Peyer's patch (tissue), 4 donors: Measurements from ENCODE around the gene DNAH17. TPM values are rescaled to one million over a fixed set of nuclear protein-coding genes. Genes with fewer than 3 reads are reported as not detected.

ENCODE experiments used
- DNase-seq, 3 donors: peaks; one replicate each; pipeline ENCODE4 v3.0.0-alpha.2; 2017 to 2019
- H3K27ac ChIP-seq, 4 donors: fragments of 200-600 bp; sonication (generic); one replicate each; pipeline ENCODE4 v1.5.1; 2016 to 2019
- H3K27me3 ChIP-seq, 2 donors: fragments of 200-600 bp; sonication (generic); one replicate each; pipeline ENCODE4 v1.5.1; 2019
- H3K36me3 ChIP-seq, 3 donors: fragments of 200-600 bp; sonication (generic); one replicate each; pipeline ENCODE4 v1.5.1; 2016 to 2019
- H3K4me1 ChIP-seq, 4 donors: fragments of 200-600 bp; sonication (generic); one replicate each; pipeline ENCODE4 v1.5.1; 2016 to 2019
- H3K4me3 ChIP-seq, 4 donors: fragments of 200-600 bp; sonication (generic); 1 replicate in 3 of 4; 2 replicates in 1 of 4; pipeline ENCODE4 v1.5.1; 2016 to 2019; ENCODE audit warnings: mild to moderate bottlenecking in 1 of 4
- H3K9me3 ChIP-seq, 4 donors: fragments of 200-600 bp; sonication (generic); one replicate each; pipeline ENCODE4 v1.5.1; 2016 to 2019; ENCODE audit warnings: mild to moderate bottlenecking in 1 of 4
- CTCF ChIP-seq, 6 experiments: fragments of 450-650 bp in 4 of 6; fragments of 200-600 bp in 2 of 6; sonication (generic) in 1 of 6; IDR thresholded peaks; one replicate each; pipeline ENCODE4 v1.5.1; 2017 to 2019; ENCODE audit warnings: antibody characterized with exemption in 6 of 6, mild to moderate bottlenecking in 3 of 6, moderate library complexity in 1 of 6
- POLR2A ChIP-seq, 2 donors: fragments of 450-650 bp; IDR thresholded peaks; one replicate each; pipeline ENCODE4 v1.5.1; 2017; ENCODE audit warnings: antibody characterized with exemption in 2 of 2, mild to moderate bottlenecking in 2 of 2, moderate library complexity in 2 of 2
- total RNA-seq, 4 donors: library from RNA; depleted of rRNA; stranded (reverse); fragments of >200 nt; gene quantifications; one replicate each; pipeline ENCODE4 v1.1.0, GENCODE V29; 2016

DNAH17 gene
- total RNA-seq, 4 donors from 2014 or later: under 0.01 to 0.67 TPM; not detected in 2

GRCh38 chr17:78550464-78550863 lies 26.7 kb downstream of the DNAH17 start:
- no peak for DNase-seq

GRCh38 chr17:78548725-78549124 lies 28.5 kb downstream of the DNAH17 start:
- no peak overlapping the region for H3K4me3 ChIP-seq
- no peak for DNase-seq
- TF ChIP-seq POLR2A (IDR thresholded peaks at IDR 0.05): no peak
- no peak for TF ChIP-seq CTCF (IDR thresholded peaks at IDR 0.05)
- no peak overlapping the region for H3K27ac ChIP-seq
- no peaks in the 10 kb centered on the region for H3K9me3 ChIP-seq
- no peaks in the 10 kb centered on the region for H3K27me3 ChIP-seq
- H3K36me3 ChIP-seq: no peaks in the 10 kb centered on the region
- no peaks in the 10 kb centered on the region for H3K4me1 ChIP-seq

More at GRCh38 chr17:78550464-78550863, 26.7 kb downstream of the DNAH17 start:
- H3K4me3 ChIP-seq: no peak overlapping the region
- H3K4me1 ChIP-seq: no peaks in the 10 kb centered on the region
- no peaks in the 10 kb centered on the region for H3K9me3 ChIP-seq
- no peaks in the 10 kb centered on the region for H3K27me3 ChIP-seq
- no peaks in the 10 kb centered on the region for H3K36me3 ChIP-seq
- TF ChIP-seq POLR2A (IDR thresholded peaks at IDR 0.05) (no peak), CTCF (IDR thresholded peaks at IDR 0.05) (no peak)
- H3K27ac ChIP-seq: no peak overlapping the region

GRCh38 chr17:78547035-78547434 lies 30.2 kb downstream of the DNAH17 start:
- Histone ChIP-seq H3K4me3 (no peak overlapping the region), H3K4me1 (no peaks in the 10 kb centered on the region), H3K36me3 (no peaks in the 10 kb centered on the region), H3K27me3 (no peaks in the 10 kb centered on the region), H3K9me3 (no peaks in the 10 kb centered on the region), H3K27ac (no peak overlapping the region)
- no peak for DNase-seq
- TF ChIP-seq CTCF (IDR thresholded peaks at IDR 0.05): no peak
- TF ChIP-seq POLR2A (IDR thresholded peaks at IDR 0.05): no peak

- DNase-seq: no peak
- H3K27ac ChIP-seq: no peak overlapping the region
- H3K36me3 ChIP-seq: no peaks in the 10 kb centered on the region
- no peaks in the 10 kb centered on the region for H3K4me1 ChIP-seq
- TF ChIP-seq CTCF (IDR thresholded peaks at IDR 0.05) (no peak), POLR2A (IDR thresholded peaks at IDR 0.05) (no peak)
- no peaks in the 10 kb centered on the region for H3K9me3 ChIP-seq
- H3K27me3 ChIP-seq: no peaks in the 10 kb centered on the region
- H3K4me3 ChIP-seq: no peak overlapping the region
Observed at GRCh38 chr17:78546476-78546875, 30.7 kb downstream of the DNAH17 start.

- H3K9me3 ChIP-seq: no peaks in the 10 kb centered on the region
Observed at GRCh38 chr17:78544881-78545755, 32.1 kb downstream of the DNAH17 start.

More at GRCh38 chr17:78544881-78545755, 32.1 kb downstream of the DNAH17 start:
- TF ChIP-seq CTCF (IDR thresholded peaks at IDR 0.05): no peak
- TF ChIP-seq POLR2A (IDR thresholded peaks at IDR 0.05): no peak
- Histone ChIP-seq H3K36me3 (no peaks in the 10 kb centered on the region), H3K4me3 (no peak overlapping the region), H3K27me3 (no peaks in the 10 kb centered on the region), H3K27ac (no peak overlapping the region), H3K4me1 (no peaks in the 10 kb centered on the region)
- no peak for DNase-seq
